NCI-H1417 treated with DMSO at 0.1 percent for 48 hours (cell line): Measurements from ENCODE around the gene TMTC4.
"Not testable (repeated sequence)": the region's sequence is repeated elsewhere in the genome, so short reads cannot be mapped to it uniquely, and the experiment has no call there.

Source experiments
- DNase-seq: peaks from one replicate; lab custom pipeline; 2025; lab: John Stamatoyannopoulos, UW

TMTC4 gene

DNA sequence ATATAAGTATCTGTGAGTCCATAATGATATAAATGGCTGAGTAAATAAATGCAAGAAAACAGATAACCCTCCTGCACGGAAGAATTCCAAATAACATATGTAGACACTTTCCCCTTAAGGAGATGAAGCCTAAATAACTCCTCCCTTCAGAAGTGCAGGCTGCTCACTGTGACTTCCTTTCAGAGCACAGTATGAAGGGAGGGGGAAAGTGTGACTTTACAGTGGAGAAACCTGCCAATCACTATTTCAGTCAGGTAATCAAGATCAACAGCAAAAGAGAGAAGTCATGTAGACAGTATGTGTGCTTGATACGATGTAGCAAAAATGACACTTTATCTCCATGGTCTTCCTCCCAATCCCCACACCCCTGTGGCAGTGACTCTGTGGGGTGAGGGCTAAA lies 93.1 kb downstream of the TMTC4 start:
- DNase-seq, result no peak

DNA sequence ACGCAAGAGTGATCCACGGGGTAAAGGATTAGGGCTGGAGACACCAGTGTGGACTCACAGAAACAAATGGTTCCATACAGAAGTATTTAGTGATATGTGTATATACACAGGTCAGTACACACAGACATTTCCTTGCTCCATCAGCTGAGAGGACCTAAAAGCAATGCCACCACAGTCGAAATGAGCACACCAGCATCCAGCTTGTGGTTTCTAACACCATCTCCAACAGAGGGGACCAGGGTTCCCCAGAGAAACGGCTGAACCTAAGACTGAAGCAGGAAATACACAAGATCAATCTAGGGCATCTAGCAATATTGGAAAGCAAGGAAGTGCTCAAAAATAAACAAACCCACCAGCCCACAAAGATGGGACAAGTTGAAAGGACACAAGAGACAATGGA lies 93.6 kb downstream of the TMTC4 start:
- no peak for DNase-seq

DNA sequence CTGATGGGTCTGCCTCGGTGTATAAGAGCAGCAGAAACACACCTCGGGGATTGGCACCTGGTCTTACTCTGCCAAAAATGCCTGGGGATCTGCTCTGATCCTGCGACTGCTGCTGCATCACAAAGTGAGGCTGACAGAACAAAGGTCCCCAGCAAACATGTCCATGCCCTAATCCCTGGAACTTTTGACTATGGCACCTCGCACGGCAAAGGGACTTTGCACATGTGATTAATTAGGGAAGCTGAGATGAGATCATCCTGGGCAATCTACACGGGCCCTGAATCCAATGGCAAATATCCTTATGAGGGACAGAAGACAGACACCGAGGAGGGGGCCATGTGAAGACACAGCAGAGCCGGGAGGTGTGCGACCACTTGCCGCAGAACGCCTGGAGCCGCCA lies 94.5 kb downstream of the TMTC4 start:
- DNase-seq, result no peak

DNA sequence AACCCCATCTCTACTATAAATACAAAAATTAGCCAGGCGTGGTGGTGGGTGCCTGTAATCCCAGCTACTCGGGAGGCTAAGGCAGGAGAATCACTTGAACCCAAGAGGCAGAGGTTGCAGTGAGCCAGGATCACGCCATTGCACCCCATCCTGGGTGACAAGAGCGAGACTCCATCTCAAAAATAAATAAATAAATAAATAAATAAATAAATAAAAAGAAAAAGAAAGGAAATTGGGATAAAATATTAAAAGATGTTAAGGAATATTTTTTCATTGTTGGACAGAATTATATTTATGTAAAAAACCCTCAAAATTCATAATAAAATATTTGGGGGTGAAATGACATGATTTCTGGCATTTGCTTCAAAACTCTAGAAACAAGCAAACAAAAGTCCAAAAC lies 97.4 kb downstream of the TMTC4 start:
- DNase-seq, result not testable (repeated sequence)

DNA sequence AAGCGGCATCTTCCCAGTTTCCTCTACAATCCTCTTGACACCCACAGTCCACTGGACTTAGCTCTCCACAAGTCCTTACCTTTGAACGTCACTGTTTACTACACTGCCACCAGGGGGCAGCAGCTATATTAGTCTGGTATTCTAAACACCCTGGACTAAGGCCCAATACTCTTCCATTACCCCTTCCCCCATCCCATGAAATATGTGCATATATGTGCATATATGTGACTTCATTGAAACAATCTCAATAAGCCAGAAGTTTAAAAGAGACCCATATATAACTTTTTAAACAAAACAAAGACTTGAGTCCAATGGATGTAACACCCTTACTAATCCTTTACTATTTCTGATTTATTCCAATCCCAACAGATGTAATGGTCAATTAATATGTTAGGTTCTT lies 101.5 kb downstream of the TMTC4 start:
- DNase-seq, result peak; percentile 84

DNA sequence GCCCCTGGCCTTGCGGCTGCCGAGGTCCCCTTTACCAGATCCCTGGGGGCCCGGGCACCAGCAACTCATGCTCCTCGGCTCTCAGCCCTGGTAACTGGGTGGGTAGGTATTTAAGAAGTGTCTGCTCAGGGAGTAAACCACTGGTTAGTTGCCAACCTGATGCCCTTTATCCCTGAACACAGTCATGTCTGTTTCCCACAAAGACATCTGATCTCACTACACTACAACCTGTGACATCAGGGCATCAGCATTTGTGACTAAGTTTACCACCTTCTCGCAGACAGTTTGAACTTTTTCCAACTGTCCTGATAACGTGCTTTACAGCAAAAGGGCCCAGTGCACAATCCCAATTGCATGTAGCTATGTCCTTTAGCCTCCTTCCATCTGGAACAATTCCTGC lies 108.1 kb downstream of the TMTC4 start:
- no peak for DNase-seq

DNA sequence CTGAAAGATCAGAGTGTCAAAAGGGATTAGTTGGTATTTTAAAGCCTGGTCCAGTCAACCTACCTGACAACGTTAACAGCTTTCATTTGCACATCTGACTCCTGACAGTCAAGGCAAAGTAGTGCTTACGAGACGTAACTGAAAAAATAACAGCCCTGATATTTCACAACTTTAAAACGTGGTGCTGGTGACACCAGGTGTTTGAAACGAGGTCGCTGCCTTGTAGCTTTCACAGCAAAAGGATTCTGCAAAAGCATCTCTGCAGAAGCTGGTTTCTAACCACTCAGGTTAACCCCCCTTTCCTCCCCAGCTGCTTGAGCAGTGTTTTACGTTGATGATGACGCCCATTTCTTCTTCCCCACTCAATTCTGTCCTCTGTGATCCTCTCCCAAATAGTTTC lies 109.3 kb downstream of the TMTC4 start:
- no peak for DNase-seq

DNA sequence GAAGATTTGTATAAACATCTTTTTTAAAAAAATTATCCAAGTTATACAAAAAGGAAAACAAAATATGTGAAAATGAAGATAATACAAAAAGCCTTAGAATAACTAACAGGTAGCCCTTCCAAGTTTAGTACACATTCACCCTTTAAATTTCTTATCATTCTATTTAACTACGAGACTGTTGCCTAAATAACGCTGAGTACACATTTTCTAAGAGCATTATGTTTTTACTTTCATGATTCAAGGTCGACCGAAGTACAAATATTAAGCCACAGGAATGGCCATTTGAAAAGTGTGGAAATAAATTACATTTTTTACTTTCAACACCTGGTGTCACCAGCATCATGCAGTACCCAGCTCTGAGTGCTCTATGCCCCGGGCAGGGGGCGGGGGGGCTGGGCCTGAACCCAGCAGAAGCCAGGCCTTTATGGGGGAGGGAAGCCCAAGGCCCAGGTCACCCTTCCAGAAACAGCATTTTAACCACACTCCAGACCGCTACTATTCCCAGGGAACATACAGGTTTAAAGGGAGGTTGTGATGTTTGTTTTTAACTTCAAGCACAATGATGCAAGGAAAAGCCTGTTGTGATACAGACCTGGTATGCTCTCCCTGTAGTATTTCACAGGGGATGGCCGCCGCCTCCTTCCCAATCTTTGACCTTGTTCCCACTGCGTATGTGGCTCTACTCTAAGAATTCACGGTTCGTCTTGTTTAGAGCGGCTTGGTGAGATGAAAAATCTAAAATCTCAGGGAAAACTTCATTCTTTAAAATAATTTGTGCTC lies 110.0 kb downstream of the TMTC4 start:
- DNase-seq, result no peak

DNA sequence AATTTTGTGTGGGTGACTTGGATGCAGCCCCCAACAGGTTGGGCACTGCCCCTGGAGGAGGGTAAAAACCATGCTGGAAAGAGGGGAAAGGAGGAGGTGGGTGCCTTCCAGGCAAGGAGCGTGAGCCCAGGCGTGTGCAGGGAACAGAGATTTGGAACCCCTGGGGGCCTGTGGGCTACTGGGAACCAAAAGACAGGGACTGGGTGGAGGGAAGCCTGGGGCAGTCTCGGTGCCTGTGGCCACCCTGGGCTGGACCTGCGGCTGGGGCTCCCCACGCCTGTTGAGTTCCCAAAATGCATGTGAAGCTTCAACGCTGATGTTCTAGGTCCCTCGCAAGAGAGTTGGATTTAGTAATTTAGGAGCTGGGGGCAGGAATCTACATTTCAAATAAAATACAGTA lies 110.8 kb downstream of the TMTC4 start:
- DNase-seq, result no peak

DNA sequence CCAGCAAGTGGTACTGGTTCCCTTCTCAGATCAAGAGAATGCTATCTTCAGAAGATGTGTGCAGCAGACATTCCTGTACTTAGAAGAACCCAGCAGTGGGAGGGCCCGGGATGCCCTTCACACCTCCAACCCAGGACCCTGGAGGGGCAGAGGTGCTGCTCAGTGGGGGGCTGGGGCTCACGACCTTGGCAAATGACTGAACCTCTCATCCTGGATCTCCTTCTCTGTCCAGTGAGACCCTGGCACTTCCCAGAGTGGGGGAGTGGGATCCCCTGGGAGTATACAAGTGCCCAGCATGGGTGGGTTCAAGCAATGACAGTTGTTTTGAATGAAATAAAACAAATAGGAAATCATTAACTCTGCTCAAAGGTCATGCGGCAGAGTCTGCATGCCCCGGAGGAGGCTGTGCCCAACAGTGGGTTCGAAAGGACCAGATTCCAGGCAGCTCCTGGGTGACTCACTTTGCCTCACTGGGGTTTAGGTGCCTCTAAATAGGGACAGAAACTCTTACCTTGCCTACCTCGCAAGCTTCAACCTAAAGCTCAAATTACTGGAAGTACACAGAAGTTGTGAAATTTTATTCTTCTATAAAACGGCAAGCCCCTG lies 112.9 kb downstream of the TMTC4 start:
- DNase-seq, result no peak

DNA sequence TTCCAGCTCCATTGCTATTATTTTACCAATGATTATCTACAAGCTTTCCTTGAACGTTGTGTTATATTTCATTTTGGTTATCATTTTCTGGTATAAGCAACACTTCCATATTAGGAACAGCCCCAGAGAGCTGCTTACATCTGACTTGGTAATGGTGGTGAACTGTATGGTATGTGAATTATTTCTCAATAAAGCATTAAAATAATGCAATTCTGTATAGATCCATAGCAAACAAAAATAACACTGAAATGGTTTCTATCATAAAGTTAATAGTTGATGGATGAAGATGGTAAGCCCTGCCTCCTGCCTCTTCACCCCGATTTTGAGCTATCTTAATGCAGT lies 113.5 kb downstream of the TMTC4 start:
- DNase-seq, result no peak

DNA sequence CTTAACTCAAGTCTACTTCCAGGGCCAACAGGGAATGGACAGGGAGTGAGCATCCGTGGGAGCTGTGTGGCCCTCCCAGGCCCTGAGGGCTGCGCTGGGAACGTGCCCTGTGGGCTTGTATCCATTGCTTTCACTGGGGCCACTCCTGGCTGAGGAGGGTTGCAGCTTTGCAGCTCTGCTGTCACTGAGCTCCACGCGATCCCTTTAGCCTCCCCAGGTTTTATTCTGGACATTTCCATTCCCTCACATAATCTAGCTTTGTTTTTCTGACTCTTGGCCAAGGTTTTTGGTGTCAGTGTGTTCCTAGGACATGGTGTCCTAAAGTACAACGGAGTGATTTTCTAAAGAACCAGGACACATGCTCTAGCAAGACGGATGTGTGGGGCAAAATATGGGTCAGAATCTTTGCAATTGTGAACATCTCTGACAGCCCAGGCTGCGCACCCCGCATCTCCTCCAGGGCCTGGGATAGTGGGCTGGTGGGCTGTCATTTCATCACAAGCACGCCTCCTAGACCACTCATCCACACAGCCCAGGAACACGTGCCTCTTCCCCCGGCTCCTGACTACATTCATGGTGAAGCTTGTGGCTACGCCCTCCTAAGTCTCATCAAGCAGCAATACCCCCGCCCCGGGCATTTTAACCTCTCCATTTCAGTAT lies 114.0 kb downstream of the TMTC4 start:
- no peak for DNase-seq

DNA sequence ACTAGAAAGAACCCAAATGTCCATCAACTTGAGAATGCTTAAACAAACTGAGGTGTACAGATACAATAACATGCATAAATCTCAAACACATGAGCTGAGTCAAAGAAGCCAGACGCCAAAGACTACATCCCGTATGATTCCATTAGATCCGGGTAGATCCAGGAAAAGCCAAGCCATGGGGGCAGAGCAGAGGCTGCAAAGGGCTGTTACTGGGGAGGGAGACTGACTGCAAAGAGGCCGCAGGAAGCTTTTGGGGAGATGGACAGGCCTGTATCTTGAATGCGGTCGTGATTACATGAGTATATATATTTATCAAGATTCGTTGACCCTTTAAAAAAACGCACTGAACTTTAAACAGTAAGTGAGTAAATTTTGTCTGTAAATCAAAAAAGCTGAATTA lies 114.7 kb downstream of the TMTC4 start:
- DNase-seq, result no peak
